ENCODE results near the gene GLA.

The GLA gene

DNA sequence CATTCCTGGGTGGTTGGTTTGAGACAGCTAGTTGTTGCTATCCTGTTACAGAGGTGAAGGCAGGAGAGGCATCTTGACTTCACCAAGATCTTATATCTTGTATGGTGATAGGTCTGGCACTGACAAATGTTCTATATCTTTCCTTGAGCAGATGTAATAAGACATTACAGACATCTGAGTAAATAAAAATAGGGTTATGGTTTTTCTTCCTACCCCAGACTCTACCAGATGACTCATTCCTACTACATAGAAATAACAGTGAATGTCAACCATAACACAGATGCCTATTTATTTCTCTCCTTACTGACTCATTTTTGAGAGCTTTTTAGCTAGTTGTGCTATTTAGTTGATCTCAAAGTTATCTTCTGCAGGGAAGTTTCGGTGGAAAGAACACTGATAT, 22.2 kb upstream of the GLA start:
- CTCF ChIA-PET = no interaction called here
- no peak overlapping the region for H3K4me3 ChIP-seq (ENCODE audit: low read depth, low read length)
- H3K36me3 ChIP-seq (ENCODE audit: control insufficient read depth in 2 of 2, insufficient read depth in 1 of 2, low read length in 2 of 2) = peaks cover 0 to 34% of the 10 kb centered on the region in 2 experiments
- TF ChIP-seq ZNF629 (tag by site-specific recombination; IDR thresholded peaks at IDR 0.05) (no peak), ZNF23 (tag by site-specific recombination; IDR thresholded peaks at IDR 0.05; ENCODE audit: borderline replicate concordance) (no peak), ZNF138 (tag by site-specific recombination; IDR thresholded peaks at IDR 0.05; ENCODE audit: borderline replicate concordance) (no peak), SP3 (tag by site-specific recombination; IDR thresholded peaks at IDR 0.05) (no peak), ZNF677 (tag by site-specific recombination; IDR thresholded peaks at IDR 0.05) (no peak), ZBTB17 (tag by site-specific recombination; IDR thresholded peaks at IDR 0.05) (no peak), ZNF548 (tag by site-specific recombination; IDR thresholded peaks at IDR 0.05) (no peak)
- no peaks in the 10 kb centered on the region for H3K9me3 ChIP-seq (ENCODE audit: control insufficient read depth, insufficient read depth, low read depth, low read length)
- H3K4me1 ChIP-seq (ENCODE audit: control insufficient read depth, insufficient read depth, low read length) = no peaks in the 10 kb centered on the region
- H3K27ac ChIP-seq (ENCODE audit: extremely low read depth, low read depth, low read length) = no peak overlapping the region
- POLR2A ChIA-PET = interaction anchor here (0.6 kb wide), 2 partner anchors 11 to 21 kb away, joined by 3 to 4 read pairs; no protein-coding TSS in a partner anchor

GRCh38 chrX:101427954-101428353, 20.2 kb upstream of the GLA start:
- POLR2A ChIA-PET = no interaction called here
- H3K36me3 ChIP-seq (ENCODE audit: control insufficient read depth in 2 of 2, insufficient read depth in 1 of 2, low read length in 2 of 2) = peaks cover 0 to 44% of the 10 kb centered on the region in 2 experiments
- no peaks in the 10 kb centered on the region for H3K9me3 ChIP-seq (ENCODE audit: control insufficient read depth, insufficient read depth, low read depth, low read length)
- no peak overlapping the region for H3K27ac ChIP-seq (ENCODE audit: extremely low read depth, low read depth, low read length)
- H3K4me1 ChIP-seq (ENCODE audit: control insufficient read depth, insufficient read depth, low read length) = no peaks in the 10 kb centered on the region
- CTCF ChIA-PET = interaction anchor here (3.8 kb wide), 1 partner anchor 11 kb away, joined by 28 read pairs; no protein-coding TSS in a partner anchor
- H3K4me3 ChIP-seq (ENCODE audit: low read depth, low read length) = no peak overlapping the region
- TF ChIP-seq, protein P1, sequence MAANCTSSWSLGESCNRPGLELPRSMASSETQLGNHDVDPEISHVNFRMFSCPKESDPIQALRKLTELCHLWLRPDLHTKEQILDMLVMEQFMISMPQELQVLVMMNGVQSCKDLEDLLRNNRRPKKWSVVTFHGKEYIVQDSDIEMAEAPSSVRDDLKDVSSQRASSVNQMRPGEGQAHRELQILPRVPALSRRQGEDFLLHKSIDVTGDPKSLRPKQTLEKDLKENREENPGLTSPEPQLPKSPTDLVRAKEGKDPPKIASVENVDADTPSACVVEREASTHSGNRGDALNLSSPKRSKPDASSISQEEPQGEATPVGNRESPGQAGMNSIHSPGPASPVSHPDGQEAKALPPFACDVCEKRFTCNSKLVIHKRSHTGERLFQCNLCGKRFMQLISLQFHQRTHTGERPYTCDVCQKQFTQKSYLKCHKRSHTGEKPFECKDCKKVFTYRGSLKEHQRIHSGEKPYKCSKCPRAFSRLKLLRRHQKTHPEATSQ (tag by site-specific recombination; IDR thresholded peaks at IDR 0.05) = no peak
- TF ChIP-seq, protein P2, sequence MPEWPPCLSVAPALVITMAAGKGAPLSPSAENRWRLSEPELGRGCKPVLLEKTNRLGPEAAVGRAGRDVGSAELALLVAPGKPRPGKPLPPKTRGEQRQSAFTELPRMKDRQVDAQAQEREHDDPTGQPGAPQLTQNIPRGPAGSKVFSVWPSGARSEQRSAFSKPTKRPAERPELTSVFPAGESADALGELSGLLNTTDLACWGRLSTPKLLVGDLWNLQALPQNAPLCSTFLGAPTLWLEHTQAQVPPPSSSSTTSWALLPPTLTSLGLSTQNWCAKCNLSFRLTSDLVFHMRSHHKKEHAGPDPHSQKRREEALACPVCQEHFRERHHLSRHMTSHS (tag by site-specific recombination; IDR thresholded peaks at IDR 0.05) = no peak
- no peak for TF ChIP-seq ZNF776 (tag by site-specific recombination; IDR thresholded peaks at IDR 0.05; ENCODE audit: borderline replicate concordance)
- TF ChIP-seq EGR2 (tag by site-specific recombination; IDR thresholded peaks at IDR 0.05; ENCODE audit: low read depth) = no peak
- no peak for TF ChIP-seq ZNF701 (tag by site-specific recombination; IDR thresholded peaks at IDR 0.05)
- TF ChIP-seq, protein P3, sequence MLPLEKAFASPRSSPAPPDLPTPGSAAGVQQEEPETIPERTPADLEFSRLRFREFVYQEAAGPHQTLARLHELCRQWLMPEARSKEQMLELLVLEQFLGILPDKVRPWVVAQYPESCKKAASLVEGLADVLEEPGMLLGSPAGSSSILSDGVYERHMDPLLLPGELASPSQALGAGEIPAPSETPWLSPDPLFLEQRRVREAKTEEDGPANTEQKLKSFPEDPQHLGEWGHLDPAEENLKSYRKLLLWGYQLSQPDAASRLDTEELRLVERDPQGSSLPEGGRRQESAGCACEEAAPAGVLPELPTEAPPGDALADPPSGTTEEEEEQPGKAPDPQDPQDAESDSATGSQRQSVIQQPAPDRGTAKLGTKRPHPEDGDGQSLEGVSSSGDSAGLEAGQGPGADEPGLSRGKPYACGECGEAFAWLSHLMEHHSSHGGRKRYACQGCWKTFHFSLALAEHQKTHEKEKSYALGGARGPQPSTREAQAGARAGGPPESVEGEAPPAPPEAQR (tag by site-specific recombination; IDR thresholded peaks at IDR 0.05) = no peak
- TF ChIP-seq HOXD13 (CRISPR knock-in tag; IDR thresholded peaks at IDR 0.05; ENCODE audit: borderline replicate concordance) = no peak

DNA sequence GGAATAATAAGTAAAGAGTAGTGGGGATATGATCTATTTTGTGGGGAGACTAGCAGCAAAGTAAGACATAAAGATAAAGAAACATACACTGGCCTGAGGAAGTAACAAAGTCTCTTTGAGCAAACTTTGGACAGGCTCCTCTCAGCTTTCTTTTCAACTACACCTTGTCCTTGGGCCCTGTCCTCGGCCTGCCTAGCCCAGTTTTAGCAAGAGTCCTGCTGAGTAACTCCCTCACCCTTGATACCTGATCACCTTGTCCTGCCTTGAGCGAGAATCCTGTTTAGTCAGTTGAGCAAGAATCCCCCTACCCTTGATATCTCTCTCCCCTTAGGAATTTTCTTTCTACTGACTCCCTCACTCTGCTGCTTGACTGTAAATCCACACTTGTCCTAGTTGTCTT, 11.8 kb upstream of the GLA start:
- ChIA-PET CTCF (interaction anchor here (1.6 kb wide), 1 partner anchor 384 kb away, joined by 5 read pairs; no protein-coding TSS in a partner anchor), POLR2A (interaction anchor here (1.4 kb wide), 1 partner anchor 28 kb away, joined by 5 read pairs; the partner anchor contains the start of gene RPL36A)
- no peaks in the 10 kb centered on the region for H3K9me3 ChIP-seq (ENCODE audit: control insufficient read depth, insufficient read depth, low read depth, low read length)
- H3K4me3 ChIP-seq (ENCODE audit: low read depth, low read length) = no peak overlapping the region
- peaks cover 0 to 8% of the 10 kb centered on the region in 2 experiments; a peak in 2 of 3 replicates for H3K36me3 ChIP-seq (ENCODE audit: control insufficient read depth in 2 of 2, insufficient read depth in 1 of 2, low read length in 2 of 2)
- H3K27ac ChIP-seq (ENCODE audit: extremely low read depth, low read depth, low read length) = no peak overlapping the region
- 0 out of 2 replicates have a peak, but pooled peaks cover 2% of the 10 kb centered on the region for H3K4me1 ChIP-seq (ENCODE audit: control insufficient read depth, insufficient read depth, low read length)
- TF ChIP-seq ZNF585B (tag by site-specific recombination; IDR thresholded peaks at IDR 0.05) (no peak), ZNF214 (tag by site-specific recombination; IDR thresholded peaks at IDR 0.05; ENCODE audit: borderline replicate concordance) (no peak), ZBTB21 (tag by site-specific recombination; IDR thresholded peaks at IDR 0.05) (no peak), HOXD13 (CRISPR knock-in tag; IDR thresholded peaks at IDR 0.05; ENCODE audit: borderline replicate concordance) (no peak), ZNF140 (tag by site-specific recombination; IDR thresholded peaks at IDR 0.05) (no peak), SP3 (tag by site-specific recombination; IDR thresholded peaks at IDR 0.05) (no peak), GLIS2 (tag by site-specific recombination; IDR thresholded peaks at IDR 0.05) (no peak)
- TF ChIP-seq, protein P4, sequence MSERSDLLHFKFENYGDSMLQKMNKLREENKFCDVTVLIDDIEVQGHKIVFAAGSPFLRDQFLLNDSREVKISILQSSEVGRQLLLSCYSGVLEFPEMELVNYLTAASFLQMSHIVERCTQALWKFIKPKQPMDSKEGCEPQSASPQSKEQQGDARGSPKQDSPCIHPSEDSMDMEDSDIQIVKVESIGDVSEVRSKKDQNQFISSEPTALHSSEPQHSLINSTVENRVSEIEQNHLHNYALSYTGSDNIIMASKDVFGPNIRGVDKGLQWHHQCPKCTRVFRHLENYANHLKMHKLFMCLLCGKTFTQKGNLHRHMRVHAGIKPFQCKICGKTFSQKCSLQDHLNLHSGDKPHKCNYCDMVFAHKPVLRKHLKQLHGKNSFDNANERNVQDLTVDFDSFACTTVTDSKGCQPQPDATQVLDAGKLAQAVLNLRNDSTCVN (tag by site-specific recombination; optimal IDR thresholded peaks at IDR 0.05) = no peak
- TF ChIP-seq, protein P5, sequence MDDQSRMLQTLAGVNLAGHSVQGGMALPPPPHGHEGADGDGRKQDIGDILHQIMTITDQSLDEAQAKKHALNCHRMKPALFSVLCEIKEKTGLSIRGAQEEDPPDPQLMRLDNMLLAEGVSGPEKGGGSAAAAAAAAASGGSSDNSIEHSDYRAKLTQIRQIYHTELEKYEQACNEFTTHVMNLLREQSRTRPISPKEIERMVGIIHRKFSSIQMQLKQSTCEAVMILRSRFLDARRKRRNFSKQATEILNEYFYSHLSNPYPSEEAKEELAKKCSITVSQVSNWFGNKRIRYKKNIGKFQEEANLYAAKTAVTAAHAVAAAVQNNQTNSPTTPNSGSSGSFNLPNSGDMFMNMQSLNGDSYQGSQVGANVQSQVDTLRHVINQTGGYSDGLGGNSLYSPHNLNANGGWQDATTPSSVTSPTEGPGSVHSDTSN (CRISPR knock-in tag; IDR thresholded peaks at IDR 0.05) = no peak
- TF ChIP-seq, protein P6, sequence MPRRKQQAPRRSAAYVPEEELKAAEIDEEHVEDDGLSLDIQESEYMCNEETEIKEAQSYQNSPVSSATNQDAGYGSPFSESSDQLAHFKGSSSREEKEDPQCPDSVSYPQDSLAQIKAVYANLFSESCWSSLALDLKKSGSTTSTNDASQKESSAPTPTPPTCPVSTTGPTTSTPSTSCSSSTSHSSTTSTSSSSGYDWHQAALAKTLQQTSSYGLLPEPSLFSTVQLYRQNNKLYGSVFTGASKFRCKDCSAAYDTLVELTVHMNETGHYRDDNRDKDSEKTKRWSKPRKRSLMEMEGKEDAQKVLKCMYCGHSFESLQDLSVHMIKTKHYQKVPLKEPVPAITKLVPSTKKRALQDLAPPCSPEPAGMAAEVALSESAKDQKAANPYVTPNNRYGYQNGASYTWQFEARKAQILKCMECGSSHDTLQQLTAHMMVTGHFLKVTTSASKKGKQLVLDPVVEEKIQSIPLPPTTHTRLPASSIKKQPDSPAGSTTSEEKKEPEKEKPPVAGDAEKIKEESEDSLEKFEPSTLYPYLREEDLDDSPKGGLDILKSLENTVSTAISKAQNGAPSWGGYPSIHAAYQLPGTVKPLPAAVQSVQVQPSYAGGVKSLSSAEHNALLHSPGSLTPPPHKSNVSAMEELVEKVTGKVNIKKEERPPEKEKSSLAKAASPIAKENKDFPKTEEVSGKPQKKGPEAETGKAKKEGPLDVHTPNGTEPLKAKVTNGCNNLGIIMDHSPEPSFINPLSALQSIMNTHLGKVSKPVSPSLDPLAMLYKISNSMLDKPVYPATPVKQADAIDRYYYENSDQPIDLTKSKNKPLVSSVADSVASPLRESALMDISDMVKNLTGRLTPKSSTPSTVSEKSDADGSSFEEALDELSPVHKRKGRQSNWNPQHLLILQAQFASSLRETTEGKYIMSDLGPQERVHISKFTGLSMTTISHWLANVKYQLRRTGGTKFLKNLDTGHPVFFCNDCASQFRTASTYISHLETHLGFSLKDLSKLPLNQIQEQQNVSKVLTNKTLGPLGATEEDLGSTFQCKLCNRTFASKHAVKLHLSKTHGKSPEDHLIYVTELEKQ (tag by site-specific recombination; IDR thresholded peaks at IDR 0.05; ENCODE audit: borderline replicate concordance) = no peak

Measured in HEK293 (cell line).